CD14-positive monocyte (primary cell): ENCODE results near the gene SF3A2. TPM values are rescaled to one million over a fixed set of nuclear protein-coding genes. Genes with fewer than 3 reads are reported as not detected.
A peak's percentile ranks its signal among the peaks of the same experiment; 100 is the strongest.

Experiments
- DNase-seq, 3 donors: peaks; one replicate each; pipeline ENCODE4 v3.0.0-alpha.2; 2011 to 2022
- H2AFZ ChIP-seq: 2 replicates; pipeline ENCODE4 v1.6.0; 2012; ENCODE audit warnings: mild to moderate bottlenecking, low read depth, low read length, inconsistent platforms; ENCODE audit not compliant: insufficient read depth, poor library complexity, severe bottlenecking
- H3K27ac ChIP-seq, 2 donors: 1 replicate in 1 of 2; 2 replicates in 1 of 2; pipeline ENCODE4 v1.5.1; 2012 to 2013; ENCODE audit warnings: low read length in 2 of 2, control low read depth in 1 of 2, inconsistent platforms in 1 of 2, low read depth in 1 of 2, mild to moderate bottlenecking in 1 of 2
- H3K27me3 ChIP-seq, 2 donors: one replicate each; pipeline versions ENCODE4 v1.6.0 to v1.6.1; 2011 to 2013; ENCODE audit warnings: low read length in 2 of 2; ENCODE audit not compliant: control insufficient read depth in 2 of 2, insufficient read depth in 2 of 2
- H3K36me3 ChIP-seq, 2 donors: replicated peaks in 1 of 2; 1 replicate in 1 of 2; 2 replicates in 1 of 2; pipeline versions ENCODE4 v1.5.1 to v1.6.1; 2012 to 2013; ENCODE audit warnings: low read length in 2 of 2, control low read depth in 1 of 2, inconsistent platforms in 1 of 2, mild to moderate bottlenecking in 1 of 2; ENCODE audit not compliant: insufficient read depth in 2 of 2, control insufficient read depth in 1 of 2
- H3K4me1 ChIP-seq, 2 donors: 1 replicate in 1 of 2; 2 replicates in 1 of 2; pipeline versions ENCODE4 v1.5.1 to v1.6.1; 2012 to 2013; ENCODE audit warnings: low read length in 2 of 2, control low read depth in 1 of 2, inconsistent platforms in 1 of 2, mild to moderate bottlenecking in 1 of 2, moderate library complexity in 1 of 2; ENCODE audit not compliant: insufficient read depth in 2 of 2, control insufficient read depth in 1 of 2
- H3K4me2 ChIP-seq: replicated peaks from 2 replicates; pipeline ENCODE3; 2012; ENCODE audit warnings: low read length, moderate library complexity, mild to moderate bottlenecking; ENCODE audit not compliant: poor library complexity, severe bottlenecking; ENCODE audit errors: extremely low read depth
- H3K4me3 ChIP-seq, 3 experiments: fragments of 200-600 bp in 1 of 3; sonication (generic) in 1 of 3; replicated peaks in 1 of 3; 1 replicate in 2 of 3; 2 replicates in 1 of 3; pipeline ENCODE4 v1.5.1; 2011 to 2013; ENCODE audit warnings: low read length in 3 of 3, mild to moderate bottlenecking in 3 of 3, control low read depth in 2 of 3, low read depth in 2 of 3, inconsistent platforms in 1 of 3, moderate library complexity in 1 of 3
- H3K79me2 ChIP-seq: 2 replicates; pipeline ENCODE4 v1.6.0; 2012; ENCODE audit warnings: mild to moderate bottlenecking, control low read depth, inconsistent platforms, low read length, moderate library complexity; ENCODE audit not compliant: insufficient read depth
- H3K9ac ChIP-seq: 2 replicates; pipeline ENCODE4 v1.6.0; 2017; ENCODE audit warnings: low read length, mild to moderate bottlenecking; ENCODE audit not compliant: insufficient read depth, poor library complexity, severe bottlenecking
- H3K9me3 ChIP-seq, 2 donors: replicated peaks in 1 of 2; 1 replicate in 1 of 2; 2 replicates in 1 of 2; pipeline versions ENCODE4 v1.5.1 to v1.6.1; 2012 to 2013; ENCODE audit warnings: low read length in 2 of 2, control low read depth in 1 of 2; ENCODE audit not compliant: control insufficient read depth in 1 of 2, insufficient read depth in 1 of 2
- H4K20me1 ChIP-seq: 2 replicates; pipeline ENCODE4 v1.6.0; 2012; ENCODE audit warnings: mild to moderate bottlenecking, low read length, control low read depth, moderate library complexity; ENCODE audit not compliant: insufficient read depth
- H3K27ac Mint-ChIP-seq, 7 donors: one replicate each; pipeline ENCODE4 v1.8.0; 2020; ENCODE audit warnings: mild to moderate bottlenecking in 7 of 7, mixed read lengths in 7 of 7, moderate library complexity in 6 of 7, inconsistent platforms in 2 of 7
- H3K27me3 Mint-ChIP-seq, 3 donors: one replicate each; pipeline ENCODE4 v1.8.0; 2021 to 2022; ENCODE audit warnings: low read depth in 3 of 3, mild to moderate bottlenecking in 3 of 3, mixed read lengths in 3 of 3, moderate library complexity in 3 of 3, inconsistent platforms in 1 of 3
- H3K36me3 Mint-ChIP-seq, 2 donors: one replicate each; pipeline ENCODE4 v1.8.0; 2020; ENCODE audit warnings: mixed read lengths in 2 of 2, inconsistent platforms in 1 of 2, mild to moderate bottlenecking in 1 of 2
- H3K4me1 Mint-ChIP-seq: one replicate; pipeline ENCODE4 v1.8.0; 2020; ENCODE audit warnings: mild to moderate bottlenecking, mixed read lengths
- H3K4me3 Mint-ChIP-seq, 2 donors: one replicate each; pipeline ENCODE4 v1.8.0; 2020; ENCODE audit warnings: mild to moderate bottlenecking in 2 of 2, mixed read lengths in 2 of 2, moderate library complexity in 1 of 2
- H3K9me3 Mint-ChIP-seq, 7 donors: one replicate each; pipeline ENCODE4 v1.8.0; 2020 to 2022; ENCODE audit warnings: mixed read lengths in 7 of 7, mild to moderate bottlenecking in 6 of 7, moderate library complexity in 6 of 7, inconsistent platforms in 2 of 7
- CTCF ChIP-seq: fragments of 200-600 bp; IDR thresholded peaks from one replicate; pipeline ENCODE4 v1.8.0; 2022; ENCODE audit warnings: antibody characterized with exemption, mild to moderate bottlenecking
- WGBS: methylation state at CpG from one replicate; pipeline ENCODE4 v1.1.5; 2013; ENCODE audit warnings: missing lambda C conversion rate; ENCODE audit not compliant: insufficient coverage; 5-methylcytosine and 5-hydroxymethylcytosine counted together
- intact Hi-C, 2 donors: fragments of 100-400 bp; cut with micrococcal nuclease; formaldehyde crosslinking; loops; one replicate each; pipeline versions ENCODE4 v1.15.0 to v1.15.1; 2023
- polyA plus RNA-seq, 3 donors: library from polyadenylated mRNA; depleted of rRNA in 1 of 3; unstranded in 2 of 3; stranded (reverse) in 1 of 3; fragments of 300-500 nt in 2 of 3; fragments of >200 nt in 1 of 3; fragmentation: Illumina TruSeq in 2 of 3; gene quantifications; 1 replicate in 2 of 3; 2 replicates in 1 of 3; pipeline ENCODE4 v1.2.3, GENCODE V29; 2012 to 2021

The SF3A2 gene
- polyA plus RNA-seq, 3 donors: 8.0 to 70.8 (median 11.6) TPM

GRCh38 chr19:2237051-2237868, 636 bp downstream of the SF3A2 start:
- Histone ChIP-seq H3K9ac (peak overlapping the region; percentile 92), H3K27ac (peak overlapping the region; percentile 97 to 99), H3K4me2 (peak overlapping the region; percentile 93), H3K36me3 (peaks cover 18 to 36% of the 10 kb centered on the region in 2 donors), H4K20me1 (peaks cover 86% of the 10 kb centered on the region), H3K9me3 (no peaks in the 10 kb centered on the region), H3K4me3 (peak overlapping the region; percentile 26 to 88 (median 73)), H3K4me1 (peaks cover 51 to 66% of the 10 kb centered on the region in 2 donors), H3K27me3 (no peaks in the 10 kb centered on the region), H2AFZ (peak overlapping the region; percentile 84), H3K79me2 (peaks cover 94% of the 10 kb centered on the region)
- WGBS: 51% methylated on average over 32 of the region's 43 CpGs
- peaks cover 65% of the 10 kb centered on the region for H3K4me1 Mint-ChIP-seq
- peaks cover 0 to 2% (median 1%) of the 10 kb centered on the region in 3 donors for H3K27me3 Mint-ChIP-seq
- H3K9me3 Mint-ChIP-seq: no peaks in the 10 kb centered on the region
- intact Hi-C loops: loop anchor here (2.0 to 5.0 kb wide), 4 partner anchors 36 to 90 kb away; partner anchors contain the start of genes AP3D1 (in 2 of the 2), LSM7 (in 1 of the 2) and SPPL2B (in 1 of the 2)
- TF ChIP-seq CTCF: no peak
- peaks cover 20 to 40% of the 10 kb centered on the region in 2 donors for H3K36me3 Mint-ChIP-seq
- peak overlapping the region; percentile 87 to 94 for H3K4me3 Mint-ChIP-seq
- H3K27ac Mint-ChIP-seq: peak overlapping the region; percentile 97 to 100 (median 99)
- DNase-seq: no peak

DNA sequence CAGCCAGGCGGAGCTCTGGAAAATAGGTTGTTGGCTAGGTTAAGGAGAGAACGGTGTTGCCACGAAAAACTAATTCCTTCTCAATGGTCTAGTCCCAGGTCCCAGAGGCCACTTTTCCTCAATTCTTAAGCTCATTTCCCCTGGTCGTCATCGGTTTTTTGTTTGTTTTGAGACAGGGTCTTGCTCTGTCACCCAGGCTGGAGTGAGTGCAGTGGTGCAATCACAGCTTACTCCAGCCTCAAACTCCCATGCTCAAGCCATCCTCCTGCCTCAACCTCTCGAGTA, 1.2 kb downstream of the SF3A2 start:
- intact Hi-C loops: loop anchor here (1.0 to 5.0 kb wide), 5 partner anchors 35 to 89 kb away; partner anchors contain the start of genes AP3D1 (in 2 of the 2), LSM7 (in 1 of the 2) and SPPL2B (in 1 of the 2)
- H2AFZ ChIP-seq: no peak overlapping the region
- peaks cover 0 to 2% (median 1%) of the 10 kb centered on the region in 3 donors for H3K27me3 Mint-ChIP-seq
- peak overlapping the region; percentile 87 to 94 for H3K4me3 Mint-ChIP-seq
- peak overlapping the region; percentile 92 for H3K9ac ChIP-seq
- TF ChIP-seq CTCF: no peak
- peak overlapping the region; percentile 97 to 100 (median 99) for H3K27ac Mint-ChIP-seq
- H3K4me1 Mint-ChIP-seq: peaks cover 65% of the 10 kb centered on the region
- no peaks in the 10 kb centered on the region for H3K9me3 ChIP-seq
- H3K9me3 Mint-ChIP-seq: no peaks in the 10 kb centered on the region
- H4K20me1 ChIP-seq: peaks cover 86% of the 10 kb centered on the region
- no CpG with 5 or more reads among the region's 6 CpGs for WGBS
- H3K4me1 ChIP-seq: peaks cover 51 to 66% of the 10 kb centered on the region in 2 donors
- H3K36me3 ChIP-seq: peaks cover 13 to 36% of the 10 kb centered on the region in 2 donors
- H3K27ac ChIP-seq: peak overlapping the region; percentile 97 to 99
- H3K36me3 Mint-ChIP-seq: peaks cover 22 to 40% of the 10 kb centered on the region in 2 donors
- H3K4me3 ChIP-seq: peak overlapping the region in 1 of 3 experiments; percentile 88
- H3K4me2 ChIP-seq: peak overlapping the region; percentile 93
- DNase-seq: no peak
- peaks cover 94% of the 10 kb centered on the region for H3K79me2 ChIP-seq
- H3K27me3 ChIP-seq: no peaks in the 10 kb centered on the region
